DND-41 (cell line): Measurements from ENCODE around the gene PIK3R2.

Experiments used
- ATAC-seq: fragments of 200-7000 bp; cut with Tn5 transposase; 3 replicates; pipeline ENCODE4 v1.9.1; 2021; ENCODE audit warnings: low read depth; ENCODE audit not compliant: insufficient read depth
- DNase-seq: peaks from one replicate; pipeline ENCODE4 v3.0.0-alpha.2; 2020
- H2AFZ ChIP-seq: 2 replicates; pipeline ENCODE4 v1.6.0; 2012; ENCODE audit warnings: low read depth, low read length
- H3K27ac ChIP-seq: 2 replicates; pipeline ENCODE4 v1.5.1; 2012; ENCODE audit warnings: low read length, inconsistent platforms
- H3K27me3 ChIP-seq: fragments of 200-600 bp; sonication (generic); 2 replicates; pipeline ENCODE4 v1.6.0; 2012; ENCODE audit warnings: low read length, mild to moderate bottlenecking, inconsistent platforms; ENCODE audit not compliant: insufficient read depth, poor library complexity
- H3K36me3 ChIP-seq: 2 replicates; pipeline ENCODE4 v1.5.1; 2012; ENCODE audit warnings: low read length, inconsistent platforms; ENCODE audit not compliant: insufficient read depth
- H3K4me1 ChIP-seq: 2 replicates; pipeline ENCODE4 v1.5.1; 2012; ENCODE audit warnings: mild to moderate bottlenecking, low read length; ENCODE audit not compliant: insufficient read depth
- H3K4me2 ChIP-seq: 2 replicates; pipeline ENCODE4 v1.6.0; 2012; ENCODE audit warnings: mild to moderate bottlenecking, moderate library complexity, low read length, inconsistent platforms; ENCODE audit not compliant: insufficient read depth
- H3K4me3 ChIP-seq, 2 experiments: fragments of 200-600 bp in 1 of 2; shearing (Covaris generic) in 1 of 2; 2 replicates each; pipeline ENCODE4 v1.5.1; 2012 to 2016; ENCODE audit warnings: inconsistent platforms in 2 of 2, low read length in 2 of 2, mild to moderate bottlenecking in 2 of 2, low read depth in 1 of 2, moderate library complexity in 1 of 2
- H3K79me2 ChIP-seq: 2 replicates; pipeline ENCODE4 v1.6.0; 2012; ENCODE audit warnings: low read length, inconsistent platforms; ENCODE audit not compliant: insufficient read depth
- H3K9ac ChIP-seq: 2 replicates; pipeline ENCODE4 v1.6.0; 2012; ENCODE audit warnings: low read depth, mild to moderate bottlenecking, inconsistent platforms, low read length, moderate library complexity
- H3K9me3 ChIP-seq: 2 replicates; pipeline ENCODE4 v1.5.1; 2012; ENCODE audit warnings: low read length, moderate library complexity, mild to moderate bottlenecking, inconsistent platforms; ENCODE audit not compliant: insufficient read depth, severe bottlenecking
- H4K20me1 ChIP-seq: 2 replicates; pipeline ENCODE4 v1.6.0; 2012; ENCODE audit warnings: low read length; ENCODE audit not compliant: insufficient read depth
- CTCF ChIP-seq: IDR thresholded peaks from 2 replicates; pipeline ENCODE4 v1.5.1; 2012; ENCODE audit warnings: borderline replicate concordance, low read length, moderate library complexity, mild to moderate bottlenecking; ENCODE audit not compliant: poor library complexity, severe bottlenecking; ENCODE audit errors: extremely low read depth
- EZH2 ChIP-seq: IDR thresholded peaks from 3 replicates; pipeline ENCODE4 v1.6.1; 2012; ENCODE audit warnings: borderline replicate concordance, low read depth, mild to moderate bottlenecking, moderate library complexity, low read length, inconsistent platforms; ENCODE audit not compliant: severe bottlenecking

PIK3R2 gene

GRCh38 chr19:18183529-18183928 is 30.6 kb downstream of the PIK3R2 start:
- TF ChIP-seq CTCF (no peak), EZH2 (no peak)
- Histone ChIP-seq H3K27me3 (no peaks in the 10 kb centered on the region), H3K79me2 (no peaks in the 10 kb centered on the region), H3K4me1 (no peaks in the 10 kb centered on the region), H3K4me3 (no peak overlapping the region), H2AFZ (no peak overlapping the region), H3K36me3 (no peaks in the 10 kb centered on the region), H4K20me1 (no peaks in the 10 kb centered on the region), H3K9ac (no peak overlapping the region), H3K27ac (no peak overlapping the region), H3K9me3 (no peaks in the 10 kb centered on the region), H3K4me2 (no peak overlapping the region)
- ATAC-seq (no peak), DNase-seq (no peak)

- H3K4me3 ChIP-seq: no peak overlapping the region
- H3K27me3 ChIP-seq: no peaks in the 10 kb centered on the region
- no peaks in the 10 kb centered on the region for H3K4me1 ChIP-seq
- ATAC-seq (no peak), DNase-seq (no peak)
- H2AFZ ChIP-seq: no peak overlapping the region
- no peaks in the 10 kb centered on the region for H3K9me3 ChIP-seq
- TF ChIP-seq EZH2 (no peak), CTCF (no peak)
- no peak overlapping the region for H3K27ac ChIP-seq
- H3K9ac ChIP-seq: no peak overlapping the region
- H3K36me3 ChIP-seq: no peaks in the 10 kb centered on the region
- no peaks in the 10 kb centered on the region for H4K20me1 ChIP-seq
- no peaks in the 10 kb centered on the region for H3K79me2 ChIP-seq
- H3K4me2 ChIP-seq: no peak overlapping the region
Observed at GRCh38 chr19:18185538-18185937, 32.6 kb downstream of the PIK3R2 start.

- DNase-seq (no peak), ATAC-seq (no peak)
- Histone ChIP-seq H2AFZ (no peak overlapping the region), H3K9me3 (no peaks in the 10 kb centered on the region), H3K36me3 (peaks cover 3% of the 10 kb centered on the region; the same call in 1 of the 2 replicates), H3K27ac (no peak overlapping the region), H3K27me3 (no peaks in the 10 kb centered on the region), H4K20me1 (0 out of 2 replicates have a peak, but pooled peaks cover 4% of the 10 kb centered on the region), H3K79me2 (peaks cover 10% of the 10 kb centered on the region), H3K4me3 (no peak overlapping the region), H3K4me1 (peaks cover 26% of the 10 kb centered on the region), H3K9ac (no peak overlapping the region), H3K4me2 (no peak overlapping the region)
- TF ChIP-seq EZH2: no peak
- no peak for TF ChIP-seq CTCF
Observed at GRCh38 chr19:18190278-18190677, 37.3 kb downstream of the PIK3R2 start.

GRCh38 chr19:18191640-18192062 is 38.7 kb downstream of the PIK3R2 start:
- Histone ChIP-seq H3K4me1 (peaks cover 26% of the 10 kb centered on the region), H4K20me1 (0 out of 2 replicates have a peak, but pooled peaks cover 4% of the 10 kb centered on the region), H3K27me3 (no peaks in the 10 kb centered on the region), H3K9me3 (no peaks in the 10 kb centered on the region), H3K4me2 (peak overlapping the region; percentile 80; the same call in 1 of the 2 replicates), H3K36me3 (peaks cover 14% of the 10 kb centered on the region), H3K27ac (peak overlapping the region; percentile 28; the same call in 1 of the 2 replicates), H3K9ac (no peak overlapping the region), H2AFZ (peak overlapping the region; percentile 48), H3K79me2 (peaks cover 10% of the 10 kb centered on the region), H3K4me3 (peak overlapping the region in 1 of 2 experiments; percentile 63; a peak in 1 of 4 replicates)
- no peak for TF ChIP-seq CTCF
- TF ChIP-seq EZH2: no peak
- no peak for DNase-seq
- no peak for ATAC-seq
